ENCODE measurements around the gene POT1. TPM values are rescaled to one million over a fixed set of nuclear protein-coding genes. Genes with fewer than 3 reads are reported as not detected.

The POT1 gene
- total RNA-seq, 1 experiment from 2014 or later: 20.9 TPM

GRCh38 chr7:124930655-124931597 lies 1.3 kb upstream of the POT1 start:
- intact Hi-C loops (cut with micrococcal nuclease; ENCODE audit: unreplicated experiment) (no loop called here), in situ Hi-C loops (cut with HindIII; ENCODE audit: low pct_unique_long_range_greater_than_20kb, low sequenced_read_pairs) (no loop called here)
- ChIA-PET POLR2A (no interaction called here), CTCF (no interaction called here)
- DNase-seq (ENCODE audit: low read depth, low spot score) (no peak), ATAC-seq (no peak)
- BruUV-seq (replicated peaks): no TSS peak
- Histone ChIP-seq H3K36me3 (ENCODE audit: control insufficient read depth, insufficient read depth, low read length) (no peaks in the 10 kb centered on the region; the same call in 1 of the 2 replicates), H3K27ac (ENCODE audit: low read length) (no peak overlapping the region), H3K9me3 (ENCODE audit: control insufficient read depth, insufficient read depth, low read depth, low read length) (no peaks in the 10 kb centered on the region), H3K4me1 (ENCODE audit: control insufficient read depth, insufficient read depth, low read length) (peaks cover 8% of the 10 kb centered on the region), H3K27me3 (ENCODE audit: control insufficient read depth, insufficient read depth, low read length) (no peaks in the 10 kb centered on the region), H3K4me3 (ENCODE audit: low read depth in 2 of 2, low read length in 2 of 2) (no peak overlapping the region)
- TF ChIP-seq REST (IDR thresholded peaks at IDR 0.05; ENCODE audit: insufficient read depth in 1 of 2, low read depth in 2 of 2, low read length in 1 of 2): no peak
- no peak for TF ChIP-seq TCF7L2 (IDR thresholded peaks at IDR 0.05; ENCODE audit: low read depth, low read length)
- no peak for TF ChIP-seq POLR2AphosphoS5 (IDR thresholded peaks at IDR 0.05; ENCODE audit: low read depth, low read length)
- TF ChIP-seq SIN3A (IDR thresholded peaks at IDR 0.05; ENCODE audit: borderline replicate concordance, insufficient read depth, low read depth, low read length): no peak
- TF ChIP-seq CTCF (IDR thresholded peaks at IDR 0.05): no peak

GRCh38 chr7:124930173-124930623 lies 573 bp upstream of the POT1 start:
- DNase-seq (ENCODE audit: low read depth, low spot score): no peak
- H3K27ac ChIP-seq (ENCODE audit: low read length): peak overlapping the region; percentile 95
- ATAC-seq: no peak
- BruUV-seq (replicated peaks): no TSS peak
- intact Hi-C loops (cut with micrococcal nuclease; ENCODE audit: unreplicated experiment) (no loop called here), in situ Hi-C loops (cut with HindIII; ENCODE audit: low pct_unique_long_range_greater_than_20kb, low sequenced_read_pairs) (no loop called here)
- H3K36me3 ChIP-seq (ENCODE audit: control insufficient read depth, insufficient read depth, low read length): no peaks in the 10 kb centered on the region; the same call in 1 of the 2 replicates
- ChIA-PET CTCF (no interaction called here), POLR2A (no interaction called here)
- no peaks in the 10 kb centered on the region for H3K27me3 ChIP-seq (ENCODE audit: control insufficient read depth, insufficient read depth, low read length)
- no peak for TF ChIP-seq SIN3A (IDR thresholded peaks at IDR 0.05; ENCODE audit: borderline replicate concordance, insufficient read depth, low read depth, low read length)
- no peak for TF ChIP-seq TCF7L2 (IDR thresholded peaks at IDR 0.05; ENCODE audit: low read depth, low read length)
- no peak for TF ChIP-seq POLR2AphosphoS5 (IDR thresholded peaks at IDR 0.05; ENCODE audit: low read depth, low read length)
- TF ChIP-seq CTCF (IDR thresholded peaks at IDR 0.05): no peak
- TF ChIP-seq REST (IDR thresholded peaks at IDR 0.05; ENCODE audit: insufficient read depth in 1 of 2, low read depth in 2 of 2, low read length in 1 of 2): no peak
- no peaks in the 10 kb centered on the region for H3K9me3 ChIP-seq (ENCODE audit: control insufficient read depth, insufficient read depth, low read depth, low read length)
- peaks cover 8% of the 10 kb centered on the region for H3K4me1 ChIP-seq (ENCODE audit: control insufficient read depth, insufficient read depth, low read length)
- peak overlapping the region; percentile 95 for H3K4me3 ChIP-seq (ENCODE audit: low read depth in 2 of 2, low read length in 2 of 2)

Measured in Panc1 (cell line).